ENCODE measurements around the gene SPRR5. TPM values are rescaled to one million over a fixed set of nuclear protein-coding genes. Genes with fewer than 3 reads are reported as not detected.

Gene SPRR5
- polyA plus RNA-seq, 1 donor from 2014 or later, result not detected

- TF ChIP-seq TAF1 (IDR thresholded peaks at IDR 0.05; ENCODE audit: low read depth) (no peak), RAD21 (conservative IDR thresholded peaks at IDR 0.05) (no peak)
- Histone ChIP-seq H3K36me3 (ENCODE audit: insufficient read depth, low read length) (no peaks in the 10 kb centered on the region), H3K27me3 (ENCODE audit: insufficient read depth, low read depth, low read length) (no peaks in the 10 kb centered on the region), H2AFZ (ENCODE audit: low read depth, low read length) (no peak overlapping the region), H3K4me2 (ENCODE audit: low read length) (no peak overlapping the region), H4K20me1 (ENCODE audit: insufficient read depth) (no peaks in the 10 kb centered on the region), H3K79me2 (replicated peaks; ENCODE audit: insufficient read depth, low read length) (no peaks in the 10 kb centered on the region), H3F3A (ENCODE audit: insufficient read depth, low read length, poor library complexity, severe bottlenecking) (no peaks in the 10 kb centered on the region), H3K9me3 (ENCODE audit: low read length) (no peaks in the 10 kb centered on the region), H3K9ac (ENCODE audit: low read length) (no peak overlapping the region), H3K27ac (ENCODE audit: low read length) (no peak overlapping the region), H3K9me2 (ENCODE audit: insufficient read depth, low read length) (no peaks in the 10 kb centered on the region), H3K4me3 (ENCODE audit: low read length) (no peak overlapping the region)
These were observed 40.9 kb upstream of the SPRR5 start for GRCh38 chr1:152906023-152906565.

DNA sequence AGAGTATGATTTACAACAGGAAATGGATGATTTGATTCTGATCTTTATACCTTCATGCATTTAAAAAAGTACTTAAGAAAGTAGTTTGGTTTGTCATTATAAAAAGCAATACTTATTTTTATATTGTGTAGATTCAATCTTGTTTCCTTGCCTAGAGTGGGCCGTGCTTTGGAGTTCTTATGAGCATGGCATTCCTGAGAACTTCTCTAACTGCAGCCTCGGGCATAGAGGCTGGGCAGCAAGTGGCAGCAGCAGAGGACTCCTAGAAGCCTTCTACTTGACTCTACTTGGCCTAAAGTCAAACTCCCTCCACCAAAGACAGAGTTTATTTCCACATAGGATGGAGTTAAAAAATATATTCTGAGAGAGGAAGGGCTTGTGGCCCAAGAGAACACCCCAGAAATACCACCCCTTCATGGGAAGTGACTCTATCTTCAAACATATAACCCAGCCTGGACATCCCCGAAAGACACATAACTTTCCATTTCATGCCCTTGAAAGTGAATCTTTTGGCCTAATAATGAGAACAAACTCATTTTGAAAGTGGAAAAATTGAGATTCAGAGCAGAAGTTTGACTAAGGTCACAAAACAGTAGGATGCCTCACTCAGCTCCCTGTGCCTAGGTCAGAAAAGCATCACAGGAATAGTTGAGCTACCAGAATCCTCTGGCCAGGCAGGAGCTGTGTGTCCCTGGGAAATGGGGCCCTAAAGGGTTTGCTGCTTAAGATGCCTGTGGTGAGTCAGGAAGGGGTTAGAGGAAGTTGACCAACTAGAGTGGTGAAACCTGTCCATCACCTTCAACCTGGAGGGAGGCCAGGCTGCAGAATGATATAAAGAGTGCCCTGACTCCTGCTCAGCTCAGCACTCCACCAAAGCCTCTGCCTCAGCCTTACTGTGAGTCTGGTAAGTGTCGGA is 39.1 kb upstream of the SPRR5 start, which contains the start of gene IVL:
Gene IVL (plus strand): TSS at position 861 of the 916 bp plus-strand sequence. CDS start 1,252 bp downstream, outside the sequence.
- Histone ChIP-seq H3K9me2 (ENCODE audit: insufficient read depth, low read length) (no peaks in the 10 kb centered on the region), H4K20me1 (ENCODE audit: insufficient read depth) (no peaks in the 10 kb centered on the region), H3K9me3 (ENCODE audit: low read length) (no peaks in the 10 kb centered on the region), H3K27ac (ENCODE audit: low read length) (no peak within 1 kb of the TSS), H3F3A (ENCODE audit: insufficient read depth, low read length, poor library complexity, severe bottlenecking) (no peaks in the 10 kb centered on the region), H2AFZ (ENCODE audit: low read depth, low read length) (no peak within 1 kb of the TSS), H3K9ac (ENCODE audit: low read length) (no peak within 1 kb of the TSS), H3K27me3 (ENCODE audit: insufficient read depth, low read depth, low read length) (no peaks in the 10 kb centered on the region), H3K4me3 (ENCODE audit: low read length) (no peak within 1 kb of the TSS), H3K36me3 (ENCODE audit: insufficient read depth, low read length) (no peaks in the 10 kb centered on the region), H3K79me2 (replicated peaks; ENCODE audit: insufficient read depth, low read length) (no peaks in the 10 kb centered on the region), H3K4me2 (ENCODE audit: low read length) (no peak within 1 kb of the TSS)
- TF ChIP-seq, protein P1, sequence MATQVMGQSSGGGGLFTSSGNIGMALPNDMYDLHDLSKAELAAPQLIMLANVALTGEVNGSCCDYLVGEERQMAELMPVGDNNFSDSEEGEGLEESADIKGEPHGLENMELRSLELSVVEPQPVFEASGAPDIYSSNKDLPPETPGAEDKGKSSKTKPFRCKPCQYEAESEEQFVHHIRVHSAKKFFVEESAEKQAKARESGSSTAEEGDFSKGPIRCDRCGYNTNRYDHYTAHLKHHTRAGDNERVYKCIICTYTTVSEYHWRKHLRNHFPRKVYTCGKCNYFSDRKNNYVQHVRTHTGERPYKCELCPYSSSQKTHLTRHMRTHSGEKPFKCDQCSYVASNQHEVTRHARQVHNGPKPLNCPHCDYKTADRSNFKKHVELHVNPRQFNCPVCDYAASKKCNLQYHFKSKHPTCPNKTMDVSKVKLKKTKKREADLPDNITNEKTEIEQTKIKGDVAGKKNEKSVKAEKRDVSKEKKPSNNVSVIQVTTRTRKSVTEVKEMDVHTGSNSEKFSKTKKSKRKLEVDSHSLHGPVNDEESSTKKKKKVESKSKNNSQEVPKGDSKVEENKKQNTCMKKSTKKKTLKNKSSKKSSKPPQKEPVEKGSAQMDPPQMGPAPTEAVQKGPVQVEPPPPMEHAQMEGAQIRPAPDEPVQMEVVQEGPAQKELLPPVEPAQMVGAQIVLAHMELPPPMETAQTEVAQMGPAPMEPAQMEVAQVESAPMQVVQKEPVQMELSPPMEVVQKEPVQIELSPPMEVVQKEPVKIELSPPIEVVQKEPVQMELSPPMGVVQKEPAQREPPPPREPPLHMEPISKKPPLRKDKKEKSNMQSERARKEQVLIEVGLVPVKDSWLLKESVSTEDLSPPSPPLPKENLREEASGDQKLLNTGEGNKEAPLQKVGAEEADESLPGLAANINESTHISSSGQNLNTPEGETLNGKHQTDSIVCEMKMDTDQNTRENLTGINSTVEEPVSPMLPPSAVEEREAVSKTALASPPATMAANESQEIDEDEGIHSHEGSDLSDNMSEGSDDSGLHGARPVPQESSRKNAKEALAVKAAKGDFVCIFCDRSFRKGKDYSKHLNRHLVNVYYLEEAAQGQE (IDR thresholded peaks at IDR 0.05; ENCODE audit: borderline replicate concordance), result no peak
- TF ChIP-seq MXI1 (conservative IDR thresholded peaks at IDR 0.05; ENCODE audit: poor library complexity, severe bottlenecking) (no peak), EZH2 (IDR thresholded peaks at IDR 0.05; ENCODE audit: borderline replicate concordance, insufficient read depth, low read length, poor library complexity, severe bottlenecking) (no peak), RAD21 (conservative IDR thresholded peaks at IDR 0.05) (no peak), EP300 (conservative IDR thresholded peaks at IDR 0.05; ENCODE audit: poor library complexity, severe bottlenecking) (no peak), TAF1 (IDR thresholded peaks at IDR 0.05; ENCODE audit: low read depth) (no peak), POLR2AphosphoS5 (IDR thresholded peaks at IDR 0.05) (no peak), SMC3 (conservative IDR thresholded peaks at IDR 0.05; ENCODE audit: poor library complexity) (no peak), CTCF (IDR thresholded peaks at IDR 0.05; ENCODE audit: poor library complexity, severe bottlenecking) (no peak)

Measured in neural cell (in vitro differentiated cells).